GM18870 (cell line): Measurements from ENCODE around the gene RNPS1.

ENCODE experiments used
- ATAC-seq: cut with Tn5 transposase; IDR thresholded peaks from one replicate; pipeline ENCODE4 v1.9.1; 2021; ENCODE audit warnings: moderate library complexity; ENCODE audit not compliant: unreplicated experiment

RNPS1 gene, protein sequence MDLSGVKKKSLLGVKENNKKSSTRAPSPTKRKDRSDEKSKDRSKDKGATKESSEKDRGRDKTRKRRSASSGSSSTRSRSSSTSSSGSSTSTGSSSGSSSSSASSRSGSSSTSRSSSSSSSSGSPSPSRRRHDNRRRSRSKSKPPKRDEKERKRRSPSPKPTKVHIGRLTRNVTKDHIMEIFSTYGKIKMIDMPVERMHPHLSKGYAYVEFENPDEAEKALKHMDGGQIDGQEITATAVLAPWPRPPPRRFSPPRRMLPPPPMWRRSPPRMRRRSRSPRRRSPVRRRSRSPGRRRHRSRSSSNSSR

DNA sequence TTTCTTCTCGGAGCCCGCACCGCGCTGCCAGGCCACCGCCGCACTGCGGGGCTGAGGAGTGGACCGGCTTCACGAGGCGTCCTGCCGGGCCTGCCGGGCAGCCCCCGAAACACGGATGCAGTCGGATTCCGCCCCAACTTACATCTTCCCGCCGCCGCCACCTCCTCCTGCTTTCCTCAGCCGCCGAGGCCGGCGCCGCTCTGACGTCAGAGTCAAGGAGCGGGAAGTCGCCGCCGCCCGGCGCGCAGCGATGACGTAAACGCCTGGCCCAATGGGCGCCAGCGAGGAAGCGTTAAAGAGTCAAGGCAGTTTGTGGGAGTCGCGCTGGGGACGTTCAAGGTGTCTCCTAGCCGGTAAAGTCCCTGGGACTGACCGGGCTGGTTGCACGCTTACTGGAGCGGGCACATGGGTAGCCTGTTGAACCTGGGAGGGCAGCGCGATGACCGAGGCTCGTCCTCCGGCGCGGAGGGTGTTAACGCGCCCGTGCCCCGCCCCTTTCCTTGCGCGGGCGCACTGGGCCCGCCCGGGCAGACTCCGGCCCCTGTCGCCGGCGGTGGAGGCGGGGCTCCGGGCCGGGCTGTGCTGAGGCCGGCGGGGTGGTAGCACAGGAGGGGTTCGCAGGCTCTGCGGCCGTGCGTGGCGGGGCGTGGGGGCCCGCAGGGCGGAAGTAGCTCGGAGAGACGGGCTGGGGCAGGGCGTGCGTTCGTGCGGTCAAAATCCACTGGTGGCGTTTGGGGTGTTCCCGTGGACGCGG is at the start of gene RNPS1:
Gene RNPS1 (minus strand): TSS at position 214 of the 754 bp plus-strand sequence. CDS start 3,483 bp downstream, outside the sequence.
- ATAC-seq, result peak; percentile 66

DNA sequence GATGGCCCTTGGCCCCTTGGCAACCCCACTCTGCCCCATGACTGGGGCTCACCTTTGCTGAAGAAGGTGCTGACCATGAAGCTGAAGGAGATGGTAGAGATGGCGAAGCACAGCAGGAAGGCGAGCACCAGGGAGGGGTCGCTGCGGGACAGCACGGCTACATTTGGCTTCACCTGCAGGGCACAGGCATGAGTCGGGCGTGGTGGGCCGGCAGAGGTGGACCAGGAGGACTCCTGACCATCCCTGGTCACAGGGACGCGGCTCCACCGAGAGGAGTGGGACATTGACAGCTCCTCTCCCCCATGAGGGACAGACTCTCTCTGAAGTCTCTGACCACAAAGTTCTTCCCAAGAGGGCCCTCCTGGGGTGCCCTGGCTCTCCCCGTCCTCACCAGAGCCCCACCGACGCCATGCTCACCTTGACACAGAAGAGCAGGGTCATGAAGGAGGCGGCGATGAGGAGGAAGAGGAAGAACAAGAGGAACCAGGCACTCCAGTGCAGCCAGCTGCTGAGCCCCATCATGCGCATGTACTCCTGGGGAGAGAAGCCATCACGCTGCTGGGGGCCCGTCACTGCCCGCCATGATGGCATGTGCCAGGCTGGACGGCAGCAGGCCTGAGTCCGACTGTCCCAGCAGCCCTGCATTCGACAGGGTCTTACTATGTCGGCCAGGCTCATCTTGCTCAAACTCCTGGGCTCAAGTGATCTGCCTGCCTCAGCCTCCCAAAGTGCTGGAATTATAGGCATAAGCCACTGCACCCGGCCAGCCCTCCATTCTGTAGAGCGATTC is 49.5 kb upstream of the RNPS1 start:
- ATAC-seq, result no peak

DNA sequence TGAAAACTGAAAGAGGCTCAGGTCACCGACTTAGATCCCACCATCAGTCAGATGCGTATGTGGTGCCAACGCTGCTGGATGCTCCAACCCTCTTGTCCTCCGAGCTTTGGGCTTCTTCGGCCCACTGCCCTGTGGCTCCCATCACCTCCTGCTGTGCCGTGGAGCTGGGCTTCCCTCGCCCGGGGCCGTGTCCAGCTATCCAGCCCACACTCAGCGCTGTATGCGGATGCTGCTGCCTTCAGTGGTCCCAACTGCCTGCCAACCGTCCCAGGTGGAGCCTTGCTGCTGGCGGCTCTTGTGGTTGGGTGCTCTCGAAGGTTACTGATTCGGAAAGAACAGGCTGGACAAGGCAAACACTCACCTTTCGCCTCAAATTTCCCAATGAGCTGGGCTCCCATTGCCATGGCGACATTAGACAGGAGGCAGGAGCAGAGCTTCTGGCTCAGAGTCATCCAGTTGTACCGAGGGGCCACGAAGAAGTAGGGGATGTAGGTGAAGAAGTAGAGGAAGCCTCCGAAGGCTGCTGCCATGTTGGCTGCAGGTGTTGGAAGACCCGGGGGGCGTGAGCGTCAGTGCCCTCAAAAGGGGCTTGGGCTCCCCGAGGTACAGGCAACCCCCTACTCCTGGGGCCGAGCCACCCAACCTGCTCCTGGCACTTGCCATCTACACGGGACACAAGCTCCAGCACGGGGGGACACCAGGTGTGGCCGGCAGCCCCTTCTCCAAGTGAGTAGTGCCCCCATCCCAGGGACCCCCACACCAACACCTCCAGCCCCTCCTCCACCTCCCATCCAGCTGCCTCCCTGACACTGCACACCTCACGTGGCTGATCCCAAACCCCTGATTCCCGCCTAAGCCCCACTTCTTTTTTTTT is 40.4 kb upstream of the RNPS1 start:
- ATAC-seq, result no peak

DNA sequence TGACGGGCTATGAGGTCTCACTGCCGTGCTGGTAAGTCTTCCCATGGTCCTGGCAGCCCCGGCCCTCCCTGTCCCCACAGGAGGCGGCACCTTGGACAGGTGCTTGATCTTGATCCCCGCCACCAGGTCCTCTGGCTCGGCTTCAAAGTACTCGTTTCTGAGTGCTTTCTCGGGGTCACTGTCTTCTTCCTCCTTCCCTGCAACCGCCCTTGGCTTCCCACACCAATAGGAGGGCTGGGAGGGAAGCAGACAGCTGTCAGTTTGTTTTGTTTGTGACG is 31.9 kb upstream of the RNPS1 start:
- ATAC-seq, result no peak

DNA sequence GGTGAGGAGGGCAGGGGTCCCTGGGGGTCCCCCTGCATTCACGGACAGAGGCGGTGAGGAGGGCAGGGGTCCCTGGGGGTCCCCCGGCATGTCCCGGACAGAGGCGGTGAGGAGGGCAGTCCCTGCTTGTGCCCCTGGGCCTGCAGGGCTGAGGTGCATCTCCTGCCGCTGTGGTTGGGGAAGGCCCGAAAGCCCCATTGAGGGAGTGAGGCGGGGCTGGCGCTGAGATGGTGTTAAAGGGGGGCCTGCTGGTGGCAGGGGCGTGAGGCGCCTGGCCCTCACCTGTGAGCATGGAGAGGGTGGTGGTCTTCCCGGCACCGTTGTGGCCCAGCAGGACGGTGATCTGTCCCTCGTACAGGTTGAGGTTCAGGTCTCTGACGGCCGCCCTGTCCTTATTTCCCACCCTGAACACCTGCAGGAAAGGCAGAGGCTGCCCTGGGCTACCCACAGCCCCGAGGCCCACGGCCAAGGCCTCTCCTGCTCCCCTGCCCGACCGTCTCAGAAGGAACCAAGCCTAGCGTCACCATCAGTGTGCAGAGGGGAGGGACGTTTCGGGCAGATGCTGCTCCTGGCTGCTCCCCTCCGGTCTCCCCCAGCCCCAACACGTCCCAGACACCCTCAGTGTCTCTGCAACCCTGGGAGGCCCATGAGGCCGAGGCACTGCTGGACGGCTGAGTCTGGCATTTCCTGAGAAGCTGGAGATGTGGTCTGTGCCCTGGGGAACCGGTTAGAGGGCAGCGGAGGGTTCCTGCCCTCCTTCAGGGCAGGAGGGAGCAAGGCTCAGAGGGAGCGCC is 31.4 kb upstream of the RNPS1 start:
- ATAC-seq, result no peak

DNA sequence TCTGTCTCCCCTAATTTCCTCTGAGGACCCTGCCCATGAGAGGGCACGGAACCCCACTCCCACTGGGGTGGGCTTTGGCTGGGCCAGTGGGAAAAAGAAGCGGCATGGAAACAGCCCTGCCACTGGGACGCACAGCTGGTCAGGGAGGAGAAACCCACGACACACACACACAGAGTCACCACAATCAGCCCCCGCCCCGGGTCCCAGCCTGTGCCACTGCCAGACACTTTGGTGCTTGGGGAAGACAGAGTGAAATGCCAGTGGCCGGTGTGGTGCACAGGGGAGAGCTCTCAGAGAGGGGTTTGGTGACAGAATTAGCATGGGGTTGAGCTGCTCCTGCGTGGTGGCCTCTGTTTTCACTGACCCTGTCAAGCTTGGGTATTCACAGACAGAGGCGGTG is 30.7 kb upstream of the RNPS1 start:
- no peak for ATAC-seq

DNA sequence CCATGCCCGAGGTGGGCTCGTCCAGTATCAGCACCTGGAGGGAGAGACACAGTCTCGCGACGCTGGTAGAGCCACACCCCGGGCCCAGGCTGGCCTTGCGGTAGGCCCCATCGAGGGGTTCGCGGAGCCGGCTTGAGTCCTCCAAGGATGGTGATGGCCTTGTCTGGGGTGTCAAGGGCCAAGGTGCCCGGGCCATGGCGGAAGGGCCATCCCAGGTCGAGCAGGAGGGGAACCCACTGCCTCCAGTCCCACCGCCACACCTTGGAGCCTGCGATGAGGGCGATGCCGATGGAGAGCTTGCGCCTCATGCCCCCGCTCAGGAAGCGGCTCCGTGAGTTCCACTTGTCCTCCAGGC is 29.6 kb upstream of the RNPS1 start:
- ATAC-seq, result no peak

DNA sequence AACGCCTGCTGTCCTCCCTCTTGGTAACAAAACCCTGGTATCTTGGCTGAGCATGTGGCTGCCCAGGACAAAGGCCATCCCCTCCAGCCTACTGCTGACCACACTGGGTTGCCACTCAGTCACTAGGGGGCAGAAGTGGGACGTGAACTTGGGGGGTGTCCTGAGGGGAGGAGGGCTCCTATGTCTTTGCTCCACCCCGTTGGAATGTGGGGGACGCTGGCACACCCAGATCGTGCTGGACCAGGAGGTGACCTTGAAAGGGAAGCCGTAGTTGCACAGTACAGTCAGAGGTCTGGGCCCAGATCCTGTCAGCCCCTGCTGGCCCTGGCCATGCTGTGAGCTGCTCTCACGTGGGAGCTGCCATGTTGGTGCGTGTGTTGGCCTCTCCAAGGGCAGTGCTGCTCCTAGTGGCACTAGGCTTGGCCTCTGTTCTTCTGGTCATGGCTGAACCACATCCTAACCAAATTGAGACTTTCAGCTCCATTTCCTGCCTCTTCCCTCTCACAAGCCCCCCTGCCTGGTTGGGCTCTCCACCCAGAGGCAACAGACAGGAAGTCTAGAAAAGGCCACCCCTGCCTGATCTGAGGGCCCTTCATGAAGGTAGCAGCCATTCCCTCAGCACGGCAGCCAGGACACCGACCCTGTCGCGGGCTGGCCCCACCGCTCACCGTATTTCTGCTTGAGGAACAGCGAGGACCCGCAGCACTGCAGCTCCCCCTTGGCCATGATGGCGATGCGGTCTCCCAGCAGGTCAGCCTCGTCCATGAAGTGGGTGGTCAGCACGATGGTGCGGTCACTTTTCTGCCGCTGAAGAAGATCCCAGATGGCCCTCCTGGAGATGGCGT is 29.0 kb upstream of the RNPS1 start:
- ATAC-seq, result no peak

DNA sequence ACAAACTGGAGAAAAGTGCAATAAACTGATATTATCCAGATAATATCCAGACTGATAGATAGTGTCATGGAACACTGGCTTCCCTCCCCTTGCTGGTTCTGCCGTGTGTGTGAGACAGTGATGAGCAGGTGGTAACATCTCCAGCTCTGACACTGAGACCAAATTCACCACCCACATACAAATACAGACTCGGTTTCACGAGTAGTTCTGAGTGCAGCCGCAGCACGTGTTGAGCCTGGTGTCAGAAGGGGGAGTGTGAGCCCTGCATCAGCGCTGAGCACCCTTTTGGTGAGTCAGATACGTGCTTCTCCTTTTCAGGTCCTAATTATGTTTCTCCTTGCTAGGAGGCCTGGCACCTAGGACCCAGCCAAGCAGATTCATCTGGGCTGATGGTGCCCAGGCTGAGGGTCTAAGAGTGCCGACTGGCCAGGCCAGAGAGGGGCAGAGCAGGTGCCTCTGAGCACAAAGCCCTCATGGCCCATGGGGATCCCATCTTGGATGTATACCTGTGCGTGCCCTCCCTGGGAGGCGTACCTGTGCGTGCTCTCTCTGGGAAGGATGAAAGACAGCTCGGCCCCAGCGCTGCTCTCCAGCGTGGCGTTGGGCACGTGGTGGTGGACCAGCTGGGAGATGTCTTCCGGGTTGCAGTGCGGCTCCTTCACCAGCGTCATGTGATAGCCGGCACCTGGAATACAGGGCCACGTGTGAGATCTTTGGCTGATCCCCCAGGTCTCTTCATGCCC is 27.3 kb upstream of the RNPS1 start:
- no peak for ATAC-seq

DNA sequence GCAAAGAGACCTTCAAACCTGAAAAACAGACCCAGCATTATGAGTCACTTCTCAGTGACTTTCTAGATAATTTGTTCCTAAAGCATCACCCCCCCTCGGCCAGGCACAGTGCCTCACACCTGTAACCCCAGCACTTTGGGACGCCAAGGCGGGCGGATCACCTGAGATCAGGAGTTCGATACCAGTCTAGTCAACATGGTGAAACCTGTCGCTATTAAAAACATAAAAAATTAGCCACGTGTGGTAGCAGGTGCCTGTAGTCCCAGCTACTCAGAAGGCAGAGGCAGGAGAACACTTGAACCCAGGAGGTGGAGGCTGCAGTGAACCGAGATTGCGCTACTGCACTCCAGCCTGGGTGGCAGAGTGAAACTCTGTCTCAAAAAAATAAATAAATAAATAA is 24.3 kb upstream of the RNPS1 start:
- ATAC-seq, result no peak

DNA sequence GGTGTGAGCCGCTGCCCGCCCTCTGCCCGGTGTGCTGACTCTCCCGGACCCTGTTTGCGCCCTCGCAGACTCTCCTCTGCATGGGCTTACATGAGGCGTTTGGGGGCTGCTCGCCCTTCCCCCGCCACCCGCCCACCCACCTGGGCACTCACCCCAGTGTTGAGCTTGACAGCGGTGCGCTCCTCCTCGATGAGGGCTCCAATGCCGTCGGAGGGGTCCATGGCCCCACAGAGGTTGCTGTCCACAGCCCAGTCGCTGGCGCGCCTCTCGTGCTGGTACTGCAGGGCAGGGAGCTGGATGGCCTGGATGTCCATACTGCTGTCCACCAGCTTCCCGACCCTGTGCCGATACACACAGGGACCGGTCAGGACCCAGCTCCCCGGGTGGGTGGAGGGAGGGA is 21.4 kb upstream of the RNPS1 start:
- no peak for ATAC-seq

DNA sequence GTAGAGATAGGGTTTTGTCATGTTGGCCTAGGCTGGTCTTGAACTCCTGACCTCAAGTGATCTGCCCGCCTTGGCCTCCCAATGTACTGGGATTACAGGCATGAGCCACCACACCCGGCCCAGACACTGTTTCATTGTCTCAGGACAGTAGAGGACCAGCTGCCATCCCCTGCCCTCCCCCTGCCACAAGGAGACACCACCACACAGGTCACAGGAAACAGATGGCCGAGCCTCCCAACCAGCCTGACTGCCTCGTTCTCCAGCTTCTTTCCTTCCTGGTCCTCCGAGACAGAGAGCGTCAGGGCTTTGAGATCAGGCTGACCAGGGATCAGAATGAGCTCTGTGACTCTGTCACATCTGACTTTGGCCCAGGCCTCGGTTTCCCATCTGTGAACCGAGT is 20.8 kb upstream of the RNPS1 start:
- ATAC-seq, result no peak

DNA sequence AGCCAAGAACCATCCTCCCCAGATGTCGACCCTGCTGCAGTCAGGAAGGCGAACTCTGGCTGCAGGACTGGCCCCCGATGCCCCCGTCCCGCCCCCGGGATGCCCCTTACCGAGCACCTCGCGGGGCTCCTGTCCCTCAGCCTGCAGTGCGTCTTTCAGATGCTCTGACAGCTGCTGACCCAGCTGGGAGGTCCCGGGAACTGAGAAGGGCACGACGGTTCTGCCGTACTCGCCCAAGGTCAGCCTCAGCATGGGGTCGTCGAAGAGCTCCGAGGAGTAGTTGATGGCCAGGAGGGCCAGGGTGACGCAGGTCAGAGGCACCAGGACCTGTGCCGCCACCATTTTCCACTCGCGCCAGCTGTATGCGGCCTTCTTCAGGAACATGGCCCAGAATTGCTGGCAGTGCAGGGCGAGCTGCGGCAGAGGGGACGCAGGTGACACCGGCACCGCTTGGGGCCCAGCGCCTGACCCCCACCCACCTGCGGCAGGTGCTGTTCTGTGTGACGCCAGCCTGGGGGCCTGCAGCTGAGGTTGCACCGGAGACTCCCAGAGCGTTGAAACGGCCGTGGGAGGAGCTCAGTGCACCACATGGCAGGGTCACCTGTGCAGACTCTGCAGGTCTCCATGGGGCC is 20.1 kb upstream of the RNPS1 start:
- no peak for ATAC-seq

DNA sequence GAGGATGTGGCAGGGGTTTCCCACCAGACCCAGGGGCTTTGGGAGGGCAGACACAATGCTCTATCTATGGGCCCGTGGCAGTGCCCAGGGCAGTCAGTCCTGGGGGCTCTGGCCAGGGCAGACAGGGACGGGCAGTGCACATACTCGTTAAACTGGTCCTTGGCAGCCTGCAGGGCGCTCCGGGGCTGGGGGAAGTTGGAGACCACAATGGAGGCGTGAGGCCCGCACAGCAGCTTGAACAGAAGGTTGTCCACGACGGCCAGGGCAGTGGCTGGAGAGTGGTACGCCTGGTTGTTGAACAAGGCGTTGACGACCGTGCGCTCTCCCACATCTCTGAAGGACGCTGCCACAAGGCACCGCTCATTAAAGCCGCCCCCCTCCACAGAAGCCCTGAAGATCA is 18.6 kb upstream of the RNPS1 start:
- ATAC-seq, result no peak

DNA sequence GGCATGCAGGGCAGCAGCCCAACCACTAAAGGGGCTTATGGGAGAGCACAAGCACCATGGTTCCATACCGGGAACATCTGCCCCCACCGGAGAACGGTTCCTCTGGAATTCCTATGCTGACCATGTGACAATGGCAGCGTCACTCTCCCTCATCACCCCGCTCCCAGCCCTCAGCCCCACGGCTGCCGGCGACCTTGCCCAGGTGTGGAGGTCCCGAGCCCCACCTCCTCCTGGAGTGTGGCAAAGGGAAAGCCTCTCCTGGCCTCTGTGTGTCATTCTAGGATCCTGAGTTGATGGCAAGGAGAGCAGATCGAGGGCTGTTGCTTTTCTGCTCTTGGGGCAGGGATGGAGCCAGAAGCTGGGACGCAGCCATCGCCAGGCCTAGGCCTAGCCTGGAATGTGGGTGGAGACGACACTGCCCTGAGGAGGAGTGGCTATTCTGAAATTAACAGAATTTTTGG is 17.8 kb upstream of the RNPS1 start:
- ATAC-seq, result no peak

DNA sequence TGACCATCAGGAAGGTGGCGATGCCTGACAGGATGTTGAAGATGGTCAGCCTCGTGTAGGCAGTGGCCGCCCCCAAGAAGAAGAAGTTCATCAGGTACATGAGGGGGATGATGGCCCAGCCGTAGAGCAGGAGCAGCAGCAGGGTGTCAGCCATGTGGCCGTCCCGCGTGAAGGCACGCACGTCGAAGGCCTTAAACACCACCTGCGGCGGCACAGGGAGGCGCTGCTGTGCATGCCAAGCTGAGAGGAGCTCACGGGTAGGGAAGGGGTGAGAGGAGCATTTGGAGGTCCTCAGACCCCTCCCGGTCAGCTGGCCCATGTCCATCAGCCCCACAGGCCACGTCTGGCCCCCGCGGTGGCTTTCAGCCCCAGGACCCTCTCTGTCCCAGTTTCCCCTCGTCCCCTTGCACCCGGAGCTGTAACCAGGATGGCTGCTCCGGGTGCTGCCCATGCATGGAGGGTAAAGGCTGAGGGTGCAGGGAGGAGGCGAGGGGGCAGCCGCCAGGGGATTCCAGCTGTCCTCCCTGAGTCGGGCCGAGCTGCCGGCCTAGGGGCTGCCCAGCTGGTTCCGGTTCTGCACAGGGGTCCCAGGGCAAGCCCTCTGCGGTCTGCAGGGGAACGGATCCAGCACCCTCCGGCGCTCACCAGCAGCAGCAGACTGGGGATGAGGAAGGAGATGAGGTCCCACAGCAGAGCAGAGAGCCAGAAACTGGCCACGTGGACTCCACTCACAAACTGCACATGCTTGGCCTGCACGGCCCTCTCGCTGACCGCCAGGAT is 17.1 kb upstream of the RNPS1 start:
- no peak for ATAC-seq

DNA sequence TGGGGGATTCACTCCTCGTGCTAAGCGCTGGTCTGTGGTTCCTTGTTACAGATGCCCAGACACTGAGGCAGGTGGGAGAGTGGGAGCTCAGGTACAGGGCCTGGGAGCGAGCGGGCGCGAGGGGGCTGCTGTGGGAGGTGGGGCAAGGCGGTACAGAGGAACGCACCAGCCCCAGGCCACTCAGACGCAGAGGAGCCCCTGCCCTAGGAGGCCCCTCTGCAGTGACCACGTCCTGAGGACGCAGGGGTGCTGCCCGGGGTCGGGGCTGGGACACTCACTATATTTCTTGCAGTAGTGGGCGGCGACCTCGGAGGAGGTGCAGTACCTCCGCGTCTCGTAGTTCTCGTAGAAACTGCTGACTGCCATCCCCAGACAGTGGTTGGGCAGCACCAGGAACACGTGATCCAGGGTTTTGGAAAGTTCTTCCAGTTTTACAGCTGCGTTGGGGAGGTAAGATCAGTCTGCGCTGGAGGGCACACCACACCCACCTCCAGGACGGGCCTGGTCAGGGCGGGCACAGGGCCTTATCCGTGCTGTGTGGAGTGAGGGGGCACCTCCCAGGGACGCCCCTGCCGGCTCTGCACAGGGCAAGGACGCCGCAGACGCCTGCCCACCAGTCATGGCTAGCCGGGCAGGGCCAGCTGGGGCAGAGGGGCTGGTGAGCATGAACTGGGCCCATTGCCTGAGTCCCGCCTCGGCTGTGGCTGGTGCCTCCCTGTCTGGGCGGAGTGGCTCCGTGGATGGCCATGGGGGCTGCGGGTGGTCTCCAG is 16.3 kb upstream of the RNPS1 start:
- ATAC-seq, result no peak
